OCI-LY7 (cell line): ENCODE measurements around the gene OTOP1.

ENCODE experiments used
- EZH2phosphoT487 ChIP-seq: fragments of 200-600 bp; sonication (generic); IDR thresholded peaks from 2 replicates; pipeline ENCODE4 v1.6.1; 2018; ENCODE audit warnings: low read depth, borderline replicate concordance, mild to moderate bottlenecking, mixed run types, antibody characterized with exemption, low read length, moderate library complexity, mixed read lengths
- TF ChIP-seq, protein P1 (sequence below): fragments of 200-600 bp; sonication (generic); conservative IDR thresholded peaks from 2 replicates; pipeline ENCODE4 v1.5.1; 2014; ENCODE audit warnings: mild to moderate bottlenecking, antibody characterized with exemption, low read length, moderate library complexity, mixed read lengths

DNA sequence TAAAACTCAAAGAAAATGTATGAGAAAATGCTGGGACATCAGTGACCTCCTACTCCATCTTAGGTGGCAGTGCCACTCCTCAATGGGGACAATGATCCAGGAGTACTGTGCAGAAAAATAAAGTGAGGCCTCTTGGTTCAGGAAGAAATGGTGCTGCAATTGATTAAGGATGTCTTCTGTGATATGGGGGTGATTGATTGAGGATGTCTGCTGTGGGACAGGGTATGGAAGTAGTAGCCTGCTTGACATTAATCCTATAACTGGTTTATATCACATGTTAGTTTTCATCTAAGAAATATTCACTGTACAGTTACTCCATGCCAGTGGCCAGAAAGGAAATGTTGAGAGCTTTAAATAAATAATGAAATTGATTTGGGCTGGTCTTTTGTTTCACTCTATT, 20.5 kb downstream of the OTOP1 start:
- TF ChIP-seq, protein P1, sequence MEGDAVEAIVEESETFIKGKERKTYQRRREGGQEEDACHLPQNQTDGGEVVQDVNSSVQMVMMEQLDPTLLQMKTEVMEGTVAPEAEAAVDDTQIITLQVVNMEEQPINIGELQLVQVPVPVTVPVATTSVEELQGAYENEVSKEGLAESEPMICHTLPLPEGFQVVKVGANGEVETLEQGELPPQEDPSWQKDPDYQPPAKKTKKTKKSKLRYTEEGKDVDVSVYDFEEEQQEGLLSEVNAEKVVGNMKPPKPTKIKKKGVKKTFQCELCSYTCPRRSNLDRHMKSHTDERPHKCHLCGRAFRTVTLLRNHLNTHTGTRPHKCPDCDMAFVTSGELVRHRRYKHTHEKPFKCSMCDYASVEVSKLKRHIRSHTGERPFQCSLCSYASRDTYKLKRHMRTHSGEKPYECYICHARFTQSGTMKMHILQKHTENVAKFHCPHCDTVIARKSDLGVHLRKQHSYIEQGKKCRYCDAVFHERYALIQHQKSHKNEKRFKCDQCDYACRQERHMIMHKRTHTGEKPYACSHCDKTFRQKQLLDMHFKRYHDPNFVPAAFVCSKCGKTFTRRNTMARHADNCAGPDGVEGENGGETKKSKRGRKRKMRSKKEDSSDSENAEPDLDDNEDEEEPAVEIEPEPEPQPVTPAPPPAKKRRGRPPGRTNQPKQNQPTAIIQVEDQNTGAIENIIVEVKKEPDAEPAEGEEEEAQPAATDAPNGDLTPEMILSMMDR: no peak
- no peak for TF ChIP-seq EZH2phosphoT487
